SIG-M5 treated with dmso at 0.1 percent for 504 hours (cell line): ENCODE results near the gene SNRPB.
A peak's percentile ranks its signal among the peaks of the same experiment; 100 is the strongest.
"Not testable (repeated sequence)": the region's sequence is repeated elsewhere in the genome, so short reads cannot be mapped to it uniquely, and the experiment has no call there.

Source experiments
- DNase-seq: peaks from one replicate; lab custom pipeline; 2025; ENCODE audit not compliant: unreplicated experiment; lab: John Stamatoyannopoulos, UW

SNRPB gene

DNA sequence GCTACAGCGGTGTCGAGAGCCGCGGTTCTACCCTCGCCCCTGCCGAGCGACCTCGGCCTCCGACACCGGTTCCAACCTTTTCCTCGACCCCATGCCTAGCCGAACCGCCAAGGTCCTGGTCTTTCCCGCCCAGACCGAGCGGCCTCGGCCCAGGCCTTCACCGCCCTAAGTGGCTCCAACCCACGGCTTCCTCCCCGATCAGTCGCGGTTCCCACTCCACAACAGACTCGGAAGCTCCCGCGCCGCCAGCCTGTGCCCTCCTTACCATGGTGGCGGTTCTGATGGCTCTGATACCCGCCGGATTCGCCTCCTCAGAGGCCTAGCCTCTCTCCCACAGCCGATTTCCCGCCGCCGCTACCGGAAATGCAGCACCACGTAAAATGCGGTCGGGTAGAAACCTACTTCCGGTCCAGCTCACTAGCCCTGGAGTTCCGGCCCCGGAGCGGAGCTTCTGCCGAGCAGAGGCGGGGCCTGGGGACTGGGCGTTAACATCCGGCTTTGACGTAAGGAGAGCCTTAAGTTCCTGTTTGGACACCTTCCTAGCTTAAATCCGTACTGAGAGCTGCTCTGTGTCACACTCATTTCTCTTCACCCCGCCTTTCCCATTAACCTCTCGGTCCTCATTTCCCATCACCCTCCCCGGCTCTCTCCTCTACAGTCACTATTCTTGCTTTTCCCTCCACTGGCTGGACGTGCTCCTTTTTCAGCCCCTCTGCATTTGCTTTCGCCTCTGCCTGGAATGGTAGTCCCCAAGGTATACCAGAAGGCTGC, at the start of gene SNRPB:
Gene SNRPB (minus strand): TSS at position 367 of the 771 bp plus-strand sequence. CDS start 99 bp downstream, at position 268.
- peak; percentile 100 for DNase-seq

DNA sequence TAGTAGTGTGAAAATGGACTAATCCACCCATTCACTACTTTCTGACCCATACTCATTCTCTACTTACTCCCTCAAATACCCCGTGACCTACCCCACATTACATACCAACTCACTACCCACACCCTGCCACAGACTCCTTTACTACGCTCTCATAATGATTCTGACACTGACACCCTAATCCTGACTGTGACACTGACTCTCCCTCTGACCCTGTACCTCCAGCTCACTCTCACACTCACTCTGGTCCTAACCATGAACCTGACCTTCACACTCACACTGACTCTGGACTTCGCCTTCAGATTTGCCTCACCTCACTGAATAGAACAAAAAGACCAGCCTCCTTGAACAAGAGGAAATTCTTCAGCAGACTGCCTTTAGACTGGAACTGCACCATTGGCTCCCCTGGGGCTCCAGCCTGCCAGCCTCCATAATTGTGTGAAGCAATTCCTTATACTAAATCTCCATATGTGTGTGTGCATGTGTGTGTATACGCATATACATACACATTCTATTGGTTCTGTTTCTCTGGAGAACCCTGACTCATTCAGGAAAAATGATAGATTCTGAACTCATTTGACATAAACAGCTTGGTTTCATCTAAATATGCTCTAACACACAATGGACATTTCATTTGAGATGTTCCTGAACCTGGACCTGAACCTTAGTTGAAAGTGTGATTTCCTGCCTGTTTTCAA, 48.7 kb upstream of the SNRPB start:
- no peak for DNase-seq

DNA sequence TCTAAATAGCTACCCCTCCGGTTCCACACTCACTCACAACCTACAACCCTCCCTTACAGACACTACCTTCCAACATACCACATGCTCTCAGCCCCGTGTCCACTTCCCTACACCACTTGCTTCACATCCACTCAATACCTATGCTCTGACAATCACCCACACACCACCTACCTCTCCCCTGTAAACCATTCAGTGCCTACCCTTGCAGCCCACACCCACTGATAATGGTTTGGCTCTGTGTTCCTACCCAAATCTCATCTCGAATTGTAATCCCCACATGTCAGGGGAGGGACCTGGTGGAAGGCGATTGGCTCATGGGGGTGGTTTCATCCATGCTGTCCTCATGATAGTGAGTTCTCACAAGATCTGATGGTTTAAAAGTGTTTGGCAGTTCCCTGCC, 48.0 kb upstream of the SNRPB start:
- DNase-seq = no peak

DNA sequence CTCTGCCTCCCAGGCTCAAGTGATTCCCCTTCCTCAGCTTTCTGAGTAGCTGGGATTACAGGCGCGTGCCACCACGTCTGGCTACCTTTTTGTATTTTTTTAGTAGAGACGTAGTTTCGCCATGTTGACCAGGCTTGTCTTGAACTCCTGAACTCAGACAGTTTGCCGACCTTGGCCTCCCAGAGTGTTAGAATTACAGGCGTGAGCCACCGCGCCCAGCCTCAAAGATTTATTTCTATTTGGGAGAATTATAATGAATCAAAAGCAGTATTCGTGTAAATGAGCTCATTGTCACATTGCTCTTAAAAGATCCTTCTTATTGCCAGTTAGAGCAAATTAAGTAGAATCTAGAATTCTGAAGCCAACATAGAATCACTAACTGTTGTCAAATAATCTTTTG, 47.5 kb upstream of the SNRPB start:
- no peak for DNase-seq

DNA sequence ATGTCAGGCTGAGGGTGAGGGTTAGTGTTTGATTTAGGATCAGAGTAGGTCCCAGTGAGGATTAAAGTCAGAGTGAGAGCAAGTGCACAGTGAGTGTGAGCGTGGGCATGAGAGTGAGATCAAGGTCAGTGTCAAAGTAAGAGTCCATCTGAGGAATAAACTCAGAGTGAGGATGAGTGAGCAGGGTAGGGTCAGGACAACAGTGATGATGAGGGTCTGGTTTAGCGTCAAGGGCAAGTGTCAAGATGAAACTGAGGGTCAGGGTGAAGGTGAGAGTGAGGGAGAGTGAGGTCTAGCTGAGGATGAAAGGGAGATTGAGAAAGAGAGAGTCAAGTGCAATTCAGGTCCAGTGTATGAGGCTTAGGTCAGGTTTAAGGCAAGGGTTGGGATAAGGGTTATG, 45.8 kb upstream of the SNRPB start:
- DNase-seq = no peak

DNA sequence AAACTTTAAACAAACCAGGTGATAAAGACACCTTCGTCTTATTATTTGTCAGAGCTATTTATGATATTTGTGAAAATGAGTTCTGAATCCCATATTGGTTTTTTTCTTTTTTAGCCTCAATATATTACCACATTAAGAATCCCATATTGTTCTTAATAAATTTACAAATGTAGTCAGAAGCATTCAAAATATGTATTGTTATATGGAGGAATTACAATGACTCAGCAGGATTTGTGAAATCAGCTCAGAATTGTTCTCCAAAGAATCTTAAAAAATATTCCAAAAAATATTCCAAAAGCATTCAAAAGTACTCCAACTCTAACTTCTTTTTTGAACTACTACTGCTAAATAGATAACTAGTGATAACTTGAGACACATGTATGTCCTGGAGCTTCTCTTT, 44.6 kb upstream of the SNRPB start:
- no peak for DNase-seq

DNA sequence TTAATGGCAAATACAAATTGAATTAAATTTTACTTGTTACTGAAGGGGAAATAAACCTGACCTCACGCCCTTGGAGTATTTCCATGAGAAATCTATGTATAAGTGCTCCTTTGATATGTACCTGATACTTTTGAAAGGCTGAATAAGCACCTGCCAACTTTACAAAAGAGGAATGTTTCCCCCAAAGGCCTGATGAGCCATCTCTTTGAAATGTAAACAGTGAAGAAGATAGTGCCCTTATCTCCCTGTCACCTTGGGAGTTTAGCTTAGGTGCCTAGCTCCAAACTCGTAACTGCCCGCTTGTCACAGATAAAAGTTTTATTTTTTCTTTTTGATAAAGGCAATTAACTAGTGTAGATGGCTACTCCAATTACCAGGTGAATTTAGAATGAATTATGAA, 39.2 kb upstream of the SNRPB start:
- no peak for DNase-seq

DNA sequence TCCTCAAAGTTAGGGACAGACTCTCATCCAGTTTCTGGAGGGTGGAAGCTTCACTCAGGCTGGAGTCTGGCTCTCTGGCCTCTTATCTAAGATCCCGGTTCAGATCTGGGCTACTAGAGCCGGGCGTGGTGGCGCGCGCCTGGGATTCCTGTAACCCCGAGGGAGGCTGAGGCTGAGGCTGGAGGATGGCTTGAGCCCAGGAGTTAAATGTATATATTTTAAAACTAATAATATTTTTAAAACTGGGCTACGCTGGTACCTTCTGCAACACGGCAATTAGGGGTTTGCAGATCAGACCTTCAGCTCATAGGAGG, 38.8 kb upstream of the SNRPB start:
- no peak for DNase-seq

DNA sequence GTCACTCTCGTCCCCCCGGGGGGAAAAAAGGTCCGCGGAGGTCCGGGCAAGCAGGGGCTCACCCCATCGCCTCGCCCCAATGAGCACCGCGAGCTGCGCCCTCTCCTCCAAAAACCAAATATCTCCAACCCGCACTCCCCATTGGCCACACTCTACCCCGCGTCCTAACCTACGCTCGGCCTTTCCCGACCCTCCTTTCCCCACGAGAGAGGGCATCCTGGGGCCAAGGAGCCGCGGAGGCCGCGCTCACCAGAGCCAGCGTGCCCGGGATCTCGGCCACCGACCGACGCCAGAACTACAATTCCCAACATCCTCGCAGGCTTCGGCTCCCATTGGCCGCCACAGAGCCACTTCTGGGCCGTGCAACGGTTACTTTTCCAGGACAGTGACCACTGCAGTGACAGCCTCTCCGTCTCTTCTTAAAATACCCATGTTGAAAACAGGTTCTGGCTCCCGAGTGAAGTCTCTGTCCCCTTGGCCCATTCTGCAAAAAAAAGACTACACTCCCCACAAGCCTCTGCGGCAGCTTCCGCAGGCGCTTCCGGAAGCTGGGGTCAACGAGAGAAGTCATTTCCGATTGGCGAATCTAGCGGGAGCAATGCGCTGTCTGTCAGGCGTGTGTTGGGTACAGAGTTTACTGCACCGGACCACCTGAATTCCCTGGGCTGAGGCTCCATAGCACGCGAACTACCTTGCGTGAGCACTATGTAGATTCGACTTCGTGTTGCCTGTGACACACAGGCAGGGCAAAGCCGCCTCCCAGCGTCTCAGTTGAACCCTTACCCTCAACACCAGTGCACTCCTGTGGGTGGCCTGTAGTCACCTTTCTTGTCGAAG, 38.3 kb upstream of the SNRPB start, which contains the start of gene ZNF343:
Gene ZNF343 (minus strand): TSS at position 285 of the 837 bp plus-strand sequence. CDS start 15,020 bp downstream, outside the sequence.
- DNase-seq = peak; percentile 89

DNA sequence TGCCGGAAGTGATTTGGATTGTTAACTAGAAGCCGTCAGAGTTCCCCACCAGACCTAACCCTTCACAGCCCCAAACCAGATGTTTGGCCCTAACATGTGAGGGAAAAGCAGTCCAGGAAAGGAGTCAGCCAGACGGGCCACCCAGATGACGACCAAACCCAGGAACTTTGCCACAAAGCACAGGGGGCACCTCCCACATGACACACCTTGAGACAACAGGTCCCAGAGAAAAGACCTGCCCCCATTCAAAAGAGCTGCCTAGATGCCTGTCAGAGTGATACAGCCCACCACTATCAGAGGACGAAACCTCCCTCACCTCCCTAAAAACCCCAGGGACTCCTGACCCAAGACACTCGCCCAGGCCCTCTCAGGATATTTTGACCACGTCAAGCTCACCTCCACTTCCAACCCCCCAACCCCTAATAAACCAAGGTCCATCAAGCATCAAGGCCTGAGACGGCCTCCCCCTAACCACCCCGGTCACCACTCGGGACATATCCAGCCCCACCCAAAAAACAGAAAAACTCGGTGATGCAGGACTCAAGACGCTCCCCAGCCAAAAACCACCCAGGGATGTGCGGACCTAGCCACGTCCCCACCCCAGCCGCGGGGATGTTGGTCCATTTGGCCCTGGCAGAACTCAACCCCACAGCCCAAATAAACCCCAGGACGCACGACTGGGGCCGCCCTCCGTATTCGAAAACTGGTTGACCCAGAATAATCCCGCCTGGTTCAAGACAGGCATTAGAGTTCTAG, 37.5 kb upstream of the SNRPB start:
- DNase-seq = no peak

DNA sequence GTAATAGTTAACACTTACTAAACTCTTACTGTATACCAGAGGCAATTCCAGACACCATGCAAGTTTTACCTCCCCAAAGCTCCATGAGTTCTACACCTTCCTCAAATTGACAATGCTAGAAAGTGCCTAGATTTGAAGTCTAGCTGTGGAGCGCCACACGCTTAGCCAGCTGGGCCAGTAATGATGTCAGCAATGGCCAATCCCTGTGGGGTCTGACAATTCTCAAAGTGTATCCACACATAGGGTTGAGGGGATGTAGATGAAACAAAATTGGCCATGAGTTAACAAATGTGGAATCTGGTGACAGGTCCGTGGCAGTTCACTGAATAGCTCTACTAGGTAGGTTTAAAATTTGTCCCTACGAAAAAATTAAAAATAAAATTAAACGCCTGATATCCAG, 36.9 kb upstream of the SNRPB start:
- DNase-seq = no peak

DNA sequence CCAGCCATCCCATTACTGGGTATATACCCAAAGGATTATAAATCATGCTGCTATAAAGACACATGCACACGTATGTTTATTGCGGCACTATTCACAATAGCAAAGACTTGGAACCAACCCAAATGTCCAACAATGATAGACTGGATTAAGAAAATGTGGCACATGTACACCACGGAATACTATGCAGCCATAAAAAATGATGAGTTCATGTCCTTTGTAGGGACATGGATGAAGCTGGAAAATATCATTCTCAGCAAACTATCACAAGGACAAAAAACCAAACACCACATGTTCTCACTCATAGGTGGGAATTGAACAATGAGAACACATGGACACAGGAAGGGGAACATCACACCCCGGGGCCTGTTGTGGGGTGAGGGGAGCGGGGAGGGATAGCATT, 35.8 kb upstream of the SNRPB start:
- not testable (repeated sequence) for DNase-seq

DNA sequence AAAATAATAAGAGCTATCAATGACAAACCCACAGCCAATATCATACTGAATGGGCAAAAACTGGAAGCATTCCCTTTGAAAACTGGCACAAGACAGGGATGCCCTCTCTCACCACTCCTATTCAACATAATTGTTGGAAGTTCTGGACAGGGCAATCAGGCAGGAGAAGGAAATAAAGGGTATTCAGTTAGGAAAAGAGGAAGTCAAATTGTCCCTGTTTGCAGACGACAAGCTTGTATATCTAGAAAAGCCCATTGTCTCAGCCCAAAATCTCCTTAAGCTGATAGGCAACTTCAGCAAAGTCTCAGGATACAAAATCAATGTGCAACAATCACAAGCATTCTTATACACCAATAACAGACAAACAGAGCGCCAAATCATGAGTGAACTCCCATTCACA, 34.2 kb upstream of the SNRPB start:
- DNase-seq = not testable (repeated sequence)

DNA sequence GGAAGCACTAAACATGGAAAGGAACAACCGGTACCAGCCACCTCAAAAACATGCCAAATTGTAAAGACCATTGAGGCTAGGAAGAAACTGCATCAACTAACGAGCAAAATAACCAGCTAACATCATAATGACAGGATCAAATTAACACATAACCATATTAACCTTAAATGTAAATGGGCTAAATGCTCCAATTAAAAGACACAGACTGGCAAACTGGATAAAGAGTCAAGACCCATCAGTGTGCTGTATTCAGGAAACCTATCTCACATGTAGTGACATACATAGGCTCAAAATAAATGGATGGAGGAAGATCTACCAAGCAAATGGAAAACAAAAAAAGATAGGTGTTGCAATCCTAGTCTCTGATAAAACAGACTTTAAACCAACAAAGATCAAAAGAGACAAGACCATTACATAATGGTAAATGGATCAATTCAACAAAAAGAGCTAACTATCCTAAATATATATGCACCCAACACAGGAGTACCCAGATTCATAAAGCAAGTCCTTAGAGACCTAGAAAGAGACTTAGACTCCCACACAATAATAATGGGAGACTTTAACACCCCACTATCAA, 32.3 kb upstream of the SNRPB start:
- not testable (repeated sequence) for DNase-seq

DNA sequence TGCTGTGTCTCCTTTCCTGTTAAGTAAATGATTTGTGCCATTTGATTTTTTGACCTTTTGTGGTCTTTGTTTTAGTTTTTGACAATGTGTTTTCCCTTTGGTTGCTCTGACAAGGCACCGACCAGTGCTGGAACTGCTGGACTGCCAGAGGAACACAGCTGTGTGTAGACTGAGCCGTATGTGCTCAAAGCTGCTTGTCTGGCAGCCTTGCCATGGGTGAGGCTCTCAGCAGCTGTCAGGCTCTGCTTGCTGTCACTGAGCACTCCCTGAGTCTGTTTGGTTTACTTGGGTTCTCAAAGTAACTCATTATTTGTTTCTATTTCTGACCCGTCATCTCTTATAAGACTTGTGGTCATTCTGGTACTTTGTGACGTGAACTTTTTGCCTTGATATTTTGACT, 15.1 kb upstream of the SNRPB start:
- no peak for DNase-seq

DNA sequence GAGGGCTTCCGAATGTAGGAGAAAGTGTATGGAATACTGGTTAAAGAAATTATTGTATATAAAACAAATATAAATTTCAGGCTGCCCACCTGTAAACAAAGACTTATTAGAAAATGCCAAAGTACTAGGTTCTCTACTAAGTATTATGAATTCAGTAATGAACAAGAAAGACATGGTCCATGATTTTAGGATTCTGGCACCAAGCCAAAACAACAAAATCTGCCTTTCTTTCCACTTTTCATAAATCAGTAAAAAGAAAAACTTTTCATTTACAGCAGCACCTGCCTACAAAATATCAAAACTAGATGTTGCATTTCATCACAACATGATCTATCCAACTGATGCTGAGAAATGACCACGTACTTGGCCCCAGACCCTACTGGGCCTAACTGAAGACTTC, 14.5 kb upstream of the SNRPB start:
- DNase-seq = no peak

DNA sequence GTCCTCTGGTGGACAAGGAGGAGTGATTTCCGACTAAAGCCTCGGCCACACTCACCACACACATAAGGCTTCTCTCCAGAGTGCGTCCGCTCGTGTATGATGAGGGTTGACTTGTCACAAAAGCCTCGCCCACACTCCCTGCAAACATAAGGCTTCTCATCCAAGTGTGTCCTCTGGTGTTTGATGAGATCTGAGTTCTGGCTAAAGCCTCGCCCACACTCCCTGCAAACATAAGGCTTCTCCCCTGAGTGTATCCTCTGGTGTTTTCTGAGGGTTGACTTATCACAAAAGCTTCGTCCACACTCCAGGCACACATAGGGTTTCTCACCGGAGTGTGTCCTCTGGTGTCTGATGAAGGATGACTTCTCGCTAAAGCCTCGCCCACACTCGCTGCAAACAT, 12.9 kb upstream of the SNRPB start:
- DNase-seq = no peak

DNA sequence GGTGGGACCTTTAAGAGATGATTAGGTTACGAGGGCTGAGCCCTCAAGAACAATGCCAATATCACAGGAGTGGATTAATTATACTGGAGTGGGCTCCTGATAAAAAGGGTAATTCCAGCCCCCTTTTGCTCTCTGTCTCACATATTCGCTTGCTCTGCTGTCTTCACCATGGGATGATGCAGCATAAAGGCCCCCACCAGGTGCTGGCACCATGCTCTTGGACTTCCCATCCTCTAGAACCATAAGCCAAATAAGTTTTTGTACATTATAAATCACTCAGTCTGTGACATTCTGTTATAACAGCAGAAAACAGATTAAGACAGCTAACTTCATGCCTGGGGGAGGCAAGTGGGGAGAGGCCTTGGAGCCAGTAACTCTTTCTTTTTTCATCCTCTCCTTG, 9.8 kb upstream of the SNRPB start:
- DNase-seq = no peak

DNA sequence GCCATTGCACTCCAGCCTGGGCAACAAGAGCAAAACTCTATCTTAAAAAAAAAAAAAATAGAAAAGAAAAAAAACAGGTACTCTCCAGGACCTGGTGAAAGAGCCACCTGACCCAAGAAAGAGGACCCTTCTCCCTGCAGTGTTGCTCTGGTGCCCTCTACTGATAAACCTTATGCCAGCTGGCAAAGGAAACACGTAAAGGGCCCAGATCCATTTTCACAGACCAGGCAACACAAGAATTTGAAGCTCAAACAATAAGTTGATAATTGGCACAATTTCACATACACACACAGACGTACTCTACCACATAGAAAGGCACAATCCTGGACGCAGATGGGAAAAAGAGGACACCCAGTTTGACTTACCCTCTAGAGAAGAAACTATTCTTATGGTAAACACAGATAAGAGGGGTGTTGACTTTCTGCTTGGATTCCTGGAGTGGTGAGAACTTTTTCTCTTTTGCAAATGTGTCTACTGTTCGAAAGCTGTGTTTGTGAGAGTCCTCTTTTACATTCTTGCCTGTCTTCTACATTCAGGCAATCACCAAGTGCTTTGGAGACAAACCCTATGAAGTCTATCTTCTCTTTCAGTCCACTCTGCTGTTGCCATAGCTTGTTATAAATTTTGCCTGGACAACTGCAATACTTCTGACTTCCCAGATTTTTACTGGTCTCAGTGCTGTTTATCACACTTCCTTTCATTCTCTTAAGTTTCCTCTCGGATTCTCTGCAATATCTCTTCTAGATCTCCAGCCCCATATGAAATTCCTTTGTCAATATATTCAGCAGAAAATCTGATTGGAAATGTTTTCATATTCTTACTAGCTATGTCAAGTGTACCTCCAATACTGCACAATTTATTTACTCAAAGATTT, 6.4 kb upstream of the SNRPB start:
- DNase-seq = no peak
